ENCODE results near the gene ACTR1B.

ACTR1B gene

GRCh38 chr2:97651114-97651513, 12.7 kb downstream of the ACTR1B start:
- TF ChIP-seq CTCF (IDR thresholded peaks at IDR 0.05; ENCODE audit: low read length), result no peak
- TF ChIP-seq EZH2 (IDR thresholded peaks at IDR 0.05; ENCODE audit: borderline replicate concordance, low read length), result no peak
- no peak overlapping the region for H3K27ac ChIP-seq (ENCODE audit: low read depth, low read length, poor library complexity, severe bottlenecking)
- H2AFZ ChIP-seq (ENCODE audit: low read length), result no peak overlapping the region
- H3K4me3 ChIP-seq (ENCODE audit: low read depth, low read length, poor library complexity, severe bottlenecking), result no peak overlapping the region
- no peaks in the 10 kb centered on the region for H3F3A ChIP-seq (ENCODE audit: insufficient read depth, low read length)
- no peak overlapping the region for H3K9ac ChIP-seq (ENCODE audit: low read length)
- no peaks in the 10 kb centered on the region for H3K9me2 ChIP-seq (ENCODE audit: low read depth, low read length)
- H3K79me2 ChIP-seq (ENCODE audit: insufficient read depth, low read length), result no peaks in the 10 kb centered on the region
- no peaks in the 10 kb centered on the region for H3K27me3 ChIP-seq (ENCODE audit: insufficient read depth, low read length)
- no peaks in the 10 kb centered on the region for H3K9me3 ChIP-seq (ENCODE audit: low read length)
- H3K36me3 ChIP-seq (ENCODE audit: insufficient read depth, low read length), result peaks cover 75% of the 10 kb centered on the region
- H3K4me2 ChIP-seq (ENCODE audit: low read length), result no peak overlapping the region
- no peaks in the 10 kb centered on the region for H4K20me1 ChIP-seq (ENCODE audit: insufficient read depth, low read length)
- peaks cover 9% of the 10 kb centered on the region for H3K4me1 ChIP-seq (ENCODE audit: insufficient read depth, low read length, severe bottlenecking)

DNA sequence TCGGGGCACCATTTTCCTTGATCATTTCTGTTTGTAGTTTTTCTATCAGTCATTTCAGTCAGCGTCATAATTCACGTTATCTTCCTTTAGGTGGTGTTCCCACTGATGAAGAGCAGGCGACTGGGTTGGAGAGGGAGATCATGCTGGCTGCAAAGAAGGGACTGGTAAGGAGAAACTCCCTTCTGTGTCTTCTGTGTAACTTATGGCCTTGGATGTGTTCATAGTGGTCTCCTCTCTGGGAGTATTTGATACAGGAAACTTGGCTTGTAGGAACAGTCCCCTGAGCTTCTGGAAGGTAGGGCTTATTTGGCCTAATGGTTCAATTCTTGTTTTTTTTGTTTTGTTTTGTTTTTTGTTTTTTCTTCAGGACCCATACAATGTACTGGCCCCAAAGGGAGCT, 16.9 kb downstream of the ACTR1B start:
- peaks cover 16% of the 10 kb centered on the region for H3K4me1 ChIP-seq (ENCODE audit: insufficient read depth, low read length, severe bottlenecking)
- peak overlapping the region; percentile 95; the same call in 1 of the 2 replicates for H3K9ac ChIP-seq (ENCODE audit: low read length)
- no peak overlapping the region for H2AFZ ChIP-seq (ENCODE audit: low read length)
- peaks cover 47% of the 10 kb centered on the region for H3K36me3 ChIP-seq (ENCODE audit: insufficient read depth, low read length)
- no peaks in the 10 kb centered on the region for H4K20me1 ChIP-seq (ENCODE audit: insufficient read depth, low read length)
- H3K79me2 ChIP-seq (ENCODE audit: insufficient read depth, low read length), result no peaks in the 10 kb centered on the region
- no peaks in the 10 kb centered on the region for H3K9me2 ChIP-seq (ENCODE audit: low read depth, low read length)
- TF ChIP-seq CTCF (IDR thresholded peaks at IDR 0.05; ENCODE audit: low read length), result no peak
- TF ChIP-seq EZH2 (IDR thresholded peaks at IDR 0.05; ENCODE audit: borderline replicate concordance, low read length), result no peak
- H3K27ac ChIP-seq (ENCODE audit: low read depth, low read length, poor library complexity, severe bottlenecking), result no peak overlapping the region
- H3K4me3 ChIP-seq (ENCODE audit: low read depth, low read length, poor library complexity, severe bottlenecking), result peak overlapping the region; percentile 96
- peak overlapping the region; percentile 75 for H3K4me2 ChIP-seq (ENCODE audit: low read length)
- H3K9me3 ChIP-seq (ENCODE audit: low read length), result no peaks in the 10 kb centered on the region
- H3K27me3 ChIP-seq (ENCODE audit: insufficient read depth, low read length), result no peaks in the 10 kb centered on the region
- no peaks in the 10 kb centered on the region for H3F3A ChIP-seq (ENCODE audit: insufficient read depth, low read length)

GRCh38 chr2:97645695-97646629, 17.9 kb downstream of the ACTR1B start, which contains the start of gene COX5B:
Gene COX5B (plus strand): TSS chr2:97646062. CDS start chr2:97646087, 25 bp downstream.
- Histone ChIP-seq H3K27ac (ENCODE audit: low read depth, low read length, poor library complexity, severe bottlenecking) (peak within 1 kb of the TSS; percentile 32), H3K27me3 (ENCODE audit: insufficient read depth, low read length) (no peaks in the 10 kb centered on the region), H2AFZ (ENCODE audit: low read length) (peak within 1 kb of the TSS; percentile 50), H3K9ac (ENCODE audit: low read length) (peak within 1 kb of the TSS; percentile 95), H3K9me3 (ENCODE audit: low read length) (no peaks in the 10 kb centered on the region), H3K4me2 (ENCODE audit: low read length) (peak within 1 kb of the TSS; percentile 83), H3K9me2 (ENCODE audit: low read depth, low read length) (no peaks in the 10 kb centered on the region), H3K4me1 (ENCODE audit: insufficient read depth, low read length, severe bottlenecking) (peaks cover 16% of the 10 kb centered on the region), H3F3A (ENCODE audit: insufficient read depth, low read length) (no peaks in the 10 kb centered on the region), H3K79me2 (ENCODE audit: insufficient read depth, low read length) (no peaks in the 10 kb centered on the region), H4K20me1 (ENCODE audit: insufficient read depth, low read length) (no peaks in the 10 kb centered on the region), H3K36me3 (ENCODE audit: insufficient read depth, low read length) (peaks cover 44% of the 10 kb centered on the region), H3K4me3 (ENCODE audit: low read depth, low read length, poor library complexity, severe bottlenecking) (peak within 1 kb of the TSS; percentile 96)
- TF ChIP-seq CTCF (IDR thresholded peaks at IDR 0.05; ENCODE audit: low read length) (no peak), EZH2 (IDR thresholded peaks at IDR 0.05; ENCODE audit: borderline replicate concordance, low read length) (no peak)
